HCT116 (cell line): Measurements from ENCODE around the gene SMTNL2. TPM values are rescaled to one million over a fixed set of nuclear protein-coding genes. Genes with fewer than 3 reads are reported as not detected.

Source experiments
- ATAC-seq: fragments of 200-7000 bp; cut with Tn5 transposase; 2 replicates; pipeline ENCODE4 v1.9.1; 2020; ENCODE audit warnings: mild to moderate bottlenecking, moderate library complexity
- BruUV-seq: library from RNA; stranded (reverse); fragments of 400-500 nt; replicated peaks from 2 replicates; lab custom pipeline; 2021; lab: Mats Ljungman, UMichigan
- CTCF ChIA-PET: fragments of 300-600 bp; sonication (Branson Sonifier 250); formaldehyde crosslinking; loops from one replicate; lab custom pipeline; 2021; ENCODE audit warnings: antibody characterized with exemption; lab: Charles Lee
- POLR2A ChIA-PET: fragments of 300-600, 350-600 bp; sonication (Branson Sonifier 250); formaldehyde crosslinking; loops from one replicate; lab custom pipeline; 2021; ENCODE audit warnings: antibody characterized with exemption; lab: Charles Lee
- RAD21 ChIA-PET, 2 experiments: fragments of 300-600 bp; sonication (Branson Sonifier 250); formaldehyde crosslinking; loops; one replicate each; lab custom pipeline; 2023; ENCODE audit warnings: low total read pairs in 2 of 2; ENCODE audit not compliant: uncharacterized antibody in 2 of 2, unreplicated experiment in 2 of 2, low non-redundant PET in 1 of 2; lab: Charles Lee
- DNase-seq: peaks from one replicate; pipeline ENCODE4 v3.0.0-alpha.2; 2010; ENCODE audit warnings: low read depth, low spot score
- H2AFZ ChIP-seq: fragments of 200-600 bp; shearing (Covaris generic), sonication (generic); 2 replicates; pipeline ENCODE4 v1.6.1; 2017; ENCODE audit warnings: low read depth, mixed run types, mixed read lengths, antibody characterized with exemption, low read length; ENCODE audit not compliant: poor library complexity, severe bottlenecking
- H3K27ac ChIP-seq: 2 replicates; pipeline ENCODE4 v1.5.1; 2012; ENCODE audit warnings: low read depth, low read length
- H3K27me3 ChIP-seq: fragments of 200-600 bp; sonication (generic); 2 replicates; pipeline ENCODE4 v1.6.1; 2016; ENCODE audit warnings: mixed run types, low read length, mixed read lengths; ENCODE audit not compliant: insufficient read depth
- H3K36me3 ChIP-seq, 2 experiments: fragments of 200-500 bp in 1 of 2; fragments of 200-600 bp in 1 of 2; sonication (Bioruptor generic) in 1 of 2; sonication (generic) in 1 of 2; 2 replicates each; pipeline versions ENCODE4 v1.5.1 to v1.6.1; 2014 to 2016; ENCODE audit warnings: low read length in 2 of 2, inconsistent platforms in 1 of 2, mixed read lengths in 1 of 2, mixed run types in 1 of 2; ENCODE audit not compliant: insufficient read depth in 2 of 2, control insufficient read depth in 1 of 2
- H3K4me1 ChIP-seq, 2 experiments: fragments of 200-600 bp in 1 of 2; sonication (generic) in 1 of 2; 2 replicates each; pipeline versions ENCODE4 v1.5.1 to v1.6.1; 2012 to 2017; ENCODE audit warnings: low read length in 2 of 2, inconsistent platforms in 1 of 2, mild to moderate bottlenecking in 1 of 2, mixed read lengths in 1 of 2, mixed run types in 1 of 2, moderate library complexity in 1 of 2; ENCODE audit not compliant: insufficient read depth in 2 of 2, control insufficient read depth in 1 of 2
- H3K4me2 ChIP-seq: fragments of 200-600 bp; sonication (generic); 2 replicates; pipeline ENCODE4 v1.6.1; 2017; ENCODE audit warnings: mixed run types, low read length, mixed read lengths
- H3K4me3 ChIP-seq, 2 experiments: fragments of 200-600 bp in 1 of 2; sonication (generic) in 1 of 2; replicated peaks in 1 of 2; 2 replicates each; pipeline ENCODE4 v1.5.1; 2011 to 2016; ENCODE audit warnings: low read length in 2 of 2, control low read depth in 1 of 2, low read depth in 1 of 2, mild to moderate bottlenecking in 1 of 2, mixed read lengths in 1 of 2, mixed run types in 1 of 2
- H3K79me2 ChIP-seq: fragments of 200-600 bp; sonication (generic); 2 replicates; pipeline ENCODE4 v1.6.1; 2017; ENCODE audit warnings: mild to moderate bottlenecking, mixed run types, low read length, moderate library complexity, mixed read lengths; ENCODE audit not compliant: insufficient read depth
- H3K9ac ChIP-seq: fragments of 200-600 bp; sonication (generic); 2 replicates; pipeline ENCODE4 v1.6.1; 2016; ENCODE audit warnings: low read length, mixed read lengths
- H3K9me2 ChIP-seq: fragments of 200-600 bp; sonication (generic), shearing (Covaris generic); 2 replicates; pipeline ENCODE4 v1.6.1; 2017; ENCODE audit warnings: mixed run types, mild to moderate bottlenecking, moderate library complexity; ENCODE audit not compliant: insufficient read depth
- H3K9me3 ChIP-seq, 2 experiments: fragments of 200-500 bp in 1 of 2; fragments of 200-600 bp in 1 of 2; sonication (Bioruptor generic) in 1 of 2; sonication (generic) in 1 of 2; 2 replicates each; pipeline ENCODE4 v1.6.1; 2014 to 2017; ENCODE audit warnings: low read length in 2 of 2, mixed read lengths in 2 of 2, inconsistent platforms in 1 of 2, low read depth in 1 of 2, mild to moderate bottlenecking in 1 of 2, mixed run types in 1 of 2, moderate library complexity in 1 of 2; ENCODE audit not compliant: control insufficient read depth in 1 of 2, insufficient read depth in 1 of 2
- H4K20me1 ChIP-seq: fragments of 200-600 bp; sonication (generic), shearing (Covaris generic); 2 replicates; pipeline ENCODE4 v1.6.1; 2017; ENCODE audit warnings: mixed run types, mild to moderate bottlenecking, moderate library complexity; ENCODE audit not compliant: insufficient read depth
- CBX3 ChIP-seq: IDR thresholded peaks from 2 replicates; pipeline ENCODE4 v1.6.1; 2012; ENCODE audit warnings: low read depth
- CEBPB ChIP-seq: IDR thresholded peaks from 2 replicates; pipeline ENCODE4 v1.6.1; 2012; ENCODE audit warnings: low read depth
- CTCF ChIP-seq, 3 experiments: fragments of 200-600 bp in 1 of 3; sonication (generic) in 1 of 3; IDR thresholded peaks in 2 of 3; conservative IDR thresholded peaks in 1 of 3; 2 replicates each; pipeline ENCODE4 v1.5.1; 2012 to 2017; ENCODE audit warnings: low read depth in 2 of 3, low read length in 2 of 3, antibody characterized with exemption in 1 of 3, borderline replicate concordance in 1 of 3, control low read depth in 1 of 3, mild to moderate bottlenecking in 1 of 3, mixed read lengths in 1 of 3, mixed run types in 1 of 3, moderate library complexity in 1 of 3; ENCODE audit not compliant: insufficient read depth in 1 of 3
- ELF1 ChIP-seq: IDR thresholded peaks from 2 replicates; pipeline ENCODE4 v1.6.1; 2012; ENCODE audit warnings: low read depth, borderline replicate concordance
- EZH2 ChIP-seq: fragments of 200-600 bp; sonication (generic); IDR thresholded peaks from 2 replicates; pipeline ENCODE4 v1.6.1; 2017; ENCODE audit warnings: antibody characterized with exemption, mixed run types
- JUND ChIP-seq: IDR thresholded peaks from 2 replicates; pipeline ENCODE4 v1.6.1; 2012
- MAX ChIP-seq: IDR thresholded peaks from 2 replicates; pipeline ENCODE4 v1.6.1; 2012
- POLR2A ChIP-seq: IDR thresholded peaks from 2 replicates; pipeline ENCODE4 v1.7.0; 2011; ENCODE audit warnings: borderline replicate concordance; ENCODE audit not compliant: insufficient read depth, insufficient read length; ENCODE audit errors: extremely low read depth
- POLR2AphosphoS5 ChIP-seq: IDR thresholded peaks from 2 replicates; pipeline ENCODE4 v1.6.1; 2011; ENCODE audit warnings: mild to moderate bottlenecking, low read depth, low read length, moderate library complexity
- RAD21 ChIP-seq: IDR thresholded peaks from 2 replicates; pipeline ENCODE4 v1.6.1; 2012; ENCODE audit warnings: low read depth, mild to moderate bottlenecking
- SIN3A ChIP-seq: IDR thresholded peaks from 2 replicates; pipeline ENCODE4 v1.6.1; 2012; ENCODE audit warnings: low read depth
- SP1 ChIP-seq: IDR thresholded peaks from 2 replicates; pipeline ENCODE4 v1.6.1; 2012; ENCODE audit warnings: low read depth
- TCF7L2 ChIP-seq: IDR thresholded peaks from 2 replicates; pipeline ENCODE4 v1.7.0; 2011; ENCODE audit warnings: borderline replicate concordance, inconsistent platforms; ENCODE audit not compliant: insufficient read depth, insufficient read length; ENCODE audit errors: extremely low read depth
- YY1 ChIP-seq: IDR thresholded peaks from 2 replicates; pipeline ENCODE4 v1.6.1; 2011; ENCODE audit warnings: low read length, low read depth, moderate library complexity, mild to moderate bottlenecking; ENCODE audit not compliant: insufficient replicate concordance; ENCODE audit errors: extremely low read depth
- ZFX ChIP-seq: fragments of 450-650 bp; IDR thresholded peaks from 2 replicates; pipeline ENCODE4 v1.6.1; 2017
- ZNF274 ChIP-seq: fragments of 200-500 bp; sonication (Bioruptor generic); IDR thresholded peaks from 2 replicates; pipeline ENCODE4 v1.6.1; 2014; ENCODE audit warnings: mild to moderate bottlenecking, low read depth, low read length, inconsistent platforms
- intact Hi-C: fragments of 100-400 bp; cut with micrococcal nuclease; formaldehyde crosslinking; loops from 2 replicates; pipeline ENCODE4 v1.10.0; 2022
- total RNA-seq: library from RNA; stranded (reverse); gene quantifications from one replicate; pipeline ENCODE4 v1.2.1, GENCODE V29; 2021; ENCODE audit not compliant: unreplicated experiment
- TF ChIP-seq, protein P1 (sequence below): IDR thresholded peaks from 2 replicates; pipeline ENCODE4 v1.6.1; 2011; ENCODE audit warnings: mild to moderate bottlenecking, low read length, moderate library complexity; ENCODE audit not compliant: insufficient replicate concordance; ENCODE audit errors: extremely low read depth

SMTNL2 gene
- total RNA-seq, 1 experiment from 2014 or later, result 2.3 TPM

GRCh38 chr17:4631431-4631830, 47.1 kb downstream of the SMTNL2 start:
- no peaks in the 10 kb centered on the region for H3K27me3 ChIP-seq
- ChIA-PET RAD21 (no interaction called here), CTCF (no interaction called here), POLR2A (no interaction called here)
- intact Hi-C loops, result no loop called here
- TF ChIP-seq EZH2 (no peak), CTCF (IDR thresholded peaks at IDR 0.05 in 2 of 3, conservative IDR thresholded peaks at IDR 0.05 in 1 of 3; ENCODE audit: borderline replicate concordance in 1 of 3, insufficient read depth in 1 of 3, low read depth in 2 of 3, low read length in 2 of 3) (no peak), ELF1 (no peak), RAD21 (no peak), TCF7L2 (no peak), YY1 (no peak), POLR2A (no peak), SP1 (no peak), ZFX (no peak), MAX (no peak), SIN3A (no peak), POLR2AphosphoS5 (no peak), CEBPB (no peak), CBX3 (no peak), ZNF274 (no peak), JUND (no peak)
- TF ChIP-seq, protein P1, sequence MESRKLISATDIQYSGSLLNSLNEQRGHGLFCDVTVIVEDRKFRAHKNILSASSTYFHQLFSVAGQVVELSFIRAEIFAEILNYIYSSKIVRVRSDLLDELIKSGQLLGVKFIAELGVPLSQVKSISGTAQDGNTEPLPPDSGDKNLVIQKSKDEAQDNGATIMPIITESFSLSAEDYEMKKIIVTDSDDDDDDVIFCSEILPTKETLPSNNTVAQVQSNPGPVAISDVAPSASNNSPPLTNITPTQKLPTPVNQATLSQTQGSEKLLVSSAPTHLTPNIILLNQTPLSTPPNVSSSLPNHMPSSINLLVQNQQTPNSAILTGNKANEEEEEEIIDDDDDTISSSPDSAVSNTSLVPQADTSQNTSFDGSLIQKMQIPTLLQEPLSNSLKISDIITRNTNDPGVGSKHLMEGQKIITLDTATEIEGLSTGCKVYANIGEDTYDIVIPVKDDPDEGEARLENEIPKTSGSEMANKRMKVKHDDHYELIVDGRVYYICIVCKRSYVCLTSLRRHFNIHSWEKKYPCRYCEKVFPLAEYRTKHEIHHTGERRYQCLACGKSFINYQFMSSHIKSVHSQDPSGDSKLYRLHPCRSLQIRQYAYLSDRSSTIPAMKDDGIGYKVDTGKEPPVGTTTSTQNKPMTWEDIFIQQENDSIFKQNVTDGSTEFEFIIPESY, result no peak
- no peak overlapping the region for H3K4me3 ChIP-seq
- H3K4me2 ChIP-seq, result no peak overlapping the region
- DNase-seq (no peak), ATAC-seq (no peak)
- H3K36me3 ChIP-seq, result no peaks in the 10 kb centered on the region
- BruUV-seq, result no TSS peak
- H4K20me1 ChIP-seq, result no peaks in the 10 kb centered on the region
- no peaks in the 10 kb centered on the region for H3K4me1 ChIP-seq
- no peak overlapping the region for H3K27ac ChIP-seq
- no peaks in the 10 kb centered on the region for H3K79me2 ChIP-seq
- no peak overlapping the region for H3K9ac ChIP-seq
- no peaks in the 10 kb centered on the region for H3K9me2 ChIP-seq
- no peak overlapping the region for H2AFZ ChIP-seq
- H3K9me3 ChIP-seq, result no peaks in the 10 kb centered on the region
